ENCODE results near the gene EMP1. TPM values are rescaled to one million over a fixed set of nuclear protein-coding genes. Genes with fewer than 3 reads are reported as not detected.
A peak's percentile ranks its signal among the peaks of the same experiment; 100 is the strongest.

The EMP1 gene
- total and polyA plus RNA-seq, 2 experiments from 2014 or later = 0.07 to 0.39 TPM

DNA sequence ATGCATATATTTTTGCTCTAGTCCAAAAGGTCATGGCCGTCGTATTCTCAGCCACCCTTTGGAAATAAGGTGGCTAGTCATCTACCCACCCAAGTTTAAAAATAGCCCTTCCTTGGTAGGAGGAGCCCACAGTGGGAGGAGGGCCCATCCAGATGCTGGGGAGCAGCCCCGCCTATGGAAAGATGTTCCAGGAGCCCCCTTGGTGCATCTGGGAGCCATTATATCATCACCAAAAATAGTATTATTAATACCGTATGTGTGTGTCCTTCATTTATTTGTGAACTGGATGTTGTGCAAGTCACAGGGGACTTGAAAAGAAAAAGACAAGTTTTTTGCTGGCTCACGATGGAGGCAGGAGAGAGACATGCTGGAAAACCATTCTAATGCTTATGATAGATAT is 34.0 kb downstream of the EMP1 start:
- TF ChIP-seq, protein P1, sequence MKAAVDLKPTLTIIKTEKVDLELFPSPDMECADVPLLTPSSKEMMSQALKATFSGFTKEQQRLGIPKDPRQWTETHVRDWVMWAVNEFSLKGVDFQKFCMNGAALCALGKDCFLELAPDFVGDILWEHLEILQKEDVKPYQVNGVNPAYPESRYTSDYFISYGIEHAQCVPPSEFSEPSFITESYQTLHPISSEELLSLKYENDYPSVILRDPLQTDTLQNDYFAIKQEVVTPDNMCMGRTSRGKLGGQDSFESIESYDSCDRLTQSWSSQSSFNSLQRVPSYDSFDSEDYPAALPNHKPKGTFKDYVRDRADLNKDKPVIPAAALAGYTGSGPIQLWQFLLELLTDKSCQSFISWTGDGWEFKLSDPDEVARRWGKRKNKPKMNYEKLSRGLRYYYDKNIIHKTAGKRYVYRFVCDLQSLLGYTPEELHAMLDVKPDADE (IDR thresholded peaks at IDR 0.05) = no peak
- TF ChIP-seq STAT1 (IDR thresholded peaks at IDR 0.05; ENCODE audit: unreplicated experiment) (no peak), EZH2 (IDR thresholded peaks at IDR 0.05; ENCODE audit: low read depth, unreplicated experiment) (no peak)
- Mint-ChIP-seq H3K36me3 (ENCODE audit: low read depth) (0 out of 3 replicates have a peak, but pooled peaks cover 4% of the 10 kb centered on the region), H3K27me3 (ENCODE audit: insufficient read depth, low read depth, poor library complexity) (peaks cover 5% of the 10 kb centered on the region), H3K9me3 (peaks cover 7% of the 10 kb centered on the region; the same call in 2 of the 3 replicates), H3K4me1 (peaks cover 2% of the 10 kb centered on the region; the same call in 2 of the 3 replicates), H3K27ac (no peak overlapping the region), H3K4me3 (no peak overlapping the region)
- no peaks in the 10 kb centered on the region for H3K36me3 ChIP-seq (ENCODE audit: insufficient read depth)
- no peaks in the 10 kb centered on the region for H3K27me3 ChIP-seq (ENCODE audit: insufficient read depth)
- no peak overlapping the region for H3K4me3 ChIP-seq
- H3K79me2 ChIP-seq (replicated peaks; ENCODE audit: insufficient read depth) = no peaks in the 10 kb centered on the region
- DNase-seq (ENCODE audit: low spot score) = no peak
- H2AFZ ChIP-seq = no peak overlapping the region
- H3K4me2 ChIP-seq = no peak overlapping the region
- H3K9me2 ChIP-seq (ENCODE audit: insufficient read depth) = peaks cover 2% of the 10 kb centered on the region
- no peaks in the 10 kb centered on the region for H3F3A ChIP-seq (replicated peaks; ENCODE audit: low read depth)
- no peaks in the 10 kb centered on the region for H4K20me1 ChIP-seq (replicated peaks; ENCODE audit: insufficient read depth)
- H3K4me1 ChIP-seq (ENCODE audit: insufficient read depth) = no peaks in the 10 kb centered on the region
- ATAC-seq = no peak
- no peak overlapping the region for H3K27ac ChIP-seq (ENCODE audit: low read depth)

DNA sequence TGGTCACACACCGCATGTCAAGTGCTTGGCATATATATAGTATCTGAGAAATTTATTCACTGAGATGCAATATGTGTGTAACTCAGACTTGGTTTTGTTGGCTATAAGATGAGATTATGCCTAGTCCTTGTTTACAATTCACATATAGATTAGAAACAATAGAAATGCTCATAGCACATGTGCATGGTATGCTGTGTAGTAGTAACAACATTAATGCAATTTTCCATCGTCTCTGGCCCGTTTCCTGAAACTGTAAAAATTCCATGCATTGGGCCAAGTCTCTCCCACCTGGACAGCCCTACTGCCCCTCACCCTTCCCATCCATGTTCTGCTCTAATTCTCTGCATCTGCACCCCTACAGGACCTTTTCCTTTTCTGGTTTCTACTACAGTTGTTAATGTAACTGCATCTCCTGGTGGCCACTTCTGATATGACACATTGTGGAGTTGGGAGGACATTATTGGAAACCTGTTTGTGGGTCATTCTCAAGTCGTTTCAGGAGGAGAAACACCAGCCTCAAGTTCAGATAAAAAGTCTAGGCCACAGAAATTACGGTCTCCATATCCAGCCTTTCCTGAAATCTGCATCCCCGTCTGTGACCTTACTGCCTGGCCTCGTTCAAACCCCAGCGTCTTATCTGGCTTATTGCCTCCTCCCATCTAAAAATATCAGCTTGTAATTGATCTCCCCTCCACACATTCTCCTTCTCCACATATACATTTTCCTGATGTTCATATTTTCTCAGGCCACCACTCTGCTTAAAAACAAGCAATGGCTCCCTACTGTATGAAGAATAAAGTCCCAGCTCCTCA is 37.5 kb downstream of the EMP1 start:
- Histone ChIP-seq H3K79me2 (replicated peaks; ENCODE audit: insufficient read depth) (no peaks in the 10 kb centered on the region), H2AFZ (0 out of 2 replicates have a peak overlapping the region, but pooled peaks have one; percentile 33), H3K4me2 (no peak overlapping the region), H3K27ac (ENCODE audit: low read depth) (no peak overlapping the region), H3K36me3 (ENCODE audit: insufficient read depth) (no peaks in the 10 kb centered on the region), H3K4me3 (no peak overlapping the region), H3K9me2 (ENCODE audit: insufficient read depth) (peaks cover 2% of the 10 kb centered on the region), H3K4me1 (ENCODE audit: insufficient read depth) (no peaks in the 10 kb centered on the region), H3F3A (replicated peaks; ENCODE audit: low read depth) (no peaks in the 10 kb centered on the region), H4K20me1 (replicated peaks; ENCODE audit: insufficient read depth) (no peaks in the 10 kb centered on the region), H3K27me3 (ENCODE audit: insufficient read depth) (no peaks in the 10 kb centered on the region)
- Mint-ChIP-seq H3K4me1 (peaks cover 2% of the 10 kb centered on the region; the same call in 2 of the 3 replicates), H3K36me3 (ENCODE audit: low read depth) (0 out of 3 replicates have a peak, but pooled peaks cover 4% of the 10 kb centered on the region), H3K9me3 (peaks cover 7% of the 10 kb centered on the region; the same call in 2 of the 3 replicates), H3K27ac (no peak overlapping the region), H3K4me3 (no peak overlapping the region), H3K27me3 (ENCODE audit: insufficient read depth, low read depth, poor library complexity) (peaks cover 3% of the 10 kb centered on the region)
- TF ChIP-seq ZNF331 (CRISPR knock-in tag; IDR thresholded peaks at IDR 0.05; ENCODE audit: low read depth) (no peak), JUNB (IDR thresholded peaks at IDR 0.05; ENCODE audit: unreplicated experiment) (no peak)
- TF ChIP-seq, protein P2, sequence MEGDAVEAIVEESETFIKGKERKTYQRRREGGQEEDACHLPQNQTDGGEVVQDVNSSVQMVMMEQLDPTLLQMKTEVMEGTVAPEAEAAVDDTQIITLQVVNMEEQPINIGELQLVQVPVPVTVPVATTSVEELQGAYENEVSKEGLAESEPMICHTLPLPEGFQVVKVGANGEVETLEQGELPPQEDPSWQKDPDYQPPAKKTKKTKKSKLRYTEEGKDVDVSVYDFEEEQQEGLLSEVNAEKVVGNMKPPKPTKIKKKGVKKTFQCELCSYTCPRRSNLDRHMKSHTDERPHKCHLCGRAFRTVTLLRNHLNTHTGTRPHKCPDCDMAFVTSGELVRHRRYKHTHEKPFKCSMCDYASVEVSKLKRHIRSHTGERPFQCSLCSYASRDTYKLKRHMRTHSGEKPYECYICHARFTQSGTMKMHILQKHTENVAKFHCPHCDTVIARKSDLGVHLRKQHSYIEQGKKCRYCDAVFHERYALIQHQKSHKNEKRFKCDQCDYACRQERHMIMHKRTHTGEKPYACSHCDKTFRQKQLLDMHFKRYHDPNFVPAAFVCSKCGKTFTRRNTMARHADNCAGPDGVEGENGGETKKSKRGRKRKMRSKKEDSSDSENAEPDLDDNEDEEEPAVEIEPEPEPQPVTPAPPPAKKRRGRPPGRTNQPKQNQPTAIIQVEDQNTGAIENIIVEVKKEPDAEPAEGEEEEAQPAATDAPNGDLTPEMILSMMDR (conservative IDR thresholded peaks at IDR 0.05; ENCODE audit: low read depth in 2 of 2) = peak; percentile 85 to 88
- ATAC-seq (peak; percentile 81), DNase-seq (ENCODE audit: low spot score) (peak; percentile 88)

Data from GM23338 (cell line).